Cardiac muscle cell (in vitro differentiated cells and primary cell): Measurements from ENCODE around the gene PTOV1. TPM values are rescaled to one million over a fixed set of nuclear protein-coding genes. Genes with fewer than 3 reads are reported as not detected.

Source experiments
- DNase-seq, 2 donors: peaks; one replicate each; pipeline versions ENCODE4 v3.0.0 to v3.0.0-alpha.2; 2010 to 2017; ENCODE audit warnings: low read depth in 1 of 2, low spot score in 1 of 2
- H3K27ac ChIP-seq: fragments of 200-600 bp; sonication (generic); 2 replicates; pipeline ENCODE4 v1.5.1; 2016
- H3K27me3 ChIP-seq: fragments of 200-600 bp; sonication (generic); 2 replicates; pipeline ENCODE4 v1.6.0; 2016; ENCODE audit warnings: control low read depth
- H3K36me3 ChIP-seq: fragments of 200-600 bp; sonication (generic); 2 replicates; pipeline ENCODE4 v1.5.1; 2016; ENCODE audit warnings: control low read depth
- H3K4me1 ChIP-seq: fragments of 200-600 bp; sonication (generic); 2 replicates; pipeline ENCODE4 v1.8.1; 2017; ENCODE audit warnings: low read depth, mild to moderate bottlenecking, mixed run types
- H3K4me3 ChIP-seq: fragments of 200-600 bp; sonication (generic); 2 replicates; pipeline ENCODE4 v1.5.1; 2016; ENCODE audit warnings: mild to moderate bottlenecking
- H3K9me3 ChIP-seq: fragments of 200-600 bp; sonication (generic); 2 replicates; pipeline ENCODE4 v1.5.1; 2017; ENCODE audit warnings: low read depth, mild to moderate bottlenecking, control low read depth
- polyA plus RNA-seq: library from polyadenylated mRNA; unstranded; fragments of >200 nt; fragmentation: Nextera tagmentation; extraction: Ambion mirVana; gene quantifications from 2 replicates; pipeline ENCODE4 v1.2.1, GENCODE V29; 2016
- total RNA-seq: library from RNA; depleted of rRNA; stranded (reverse); fragments of >200 nt; gene quantifications from 2 replicates; pipeline ENCODE4 v1.2.3, GENCODE V29; 2016
- TF ChIP-seq, protein P1 (sequence below): IDR thresholded peaks from 2 replicates; pipeline ENCODE4 v1.5.1; 2012; ENCODE audit warnings: low read depth, mild to moderate bottlenecking, low read length

Gene PTOV1
- total and polyA plus RNA-seq, 2 experiments from 2014 or later: 290 to 583 TPM

DNA sequence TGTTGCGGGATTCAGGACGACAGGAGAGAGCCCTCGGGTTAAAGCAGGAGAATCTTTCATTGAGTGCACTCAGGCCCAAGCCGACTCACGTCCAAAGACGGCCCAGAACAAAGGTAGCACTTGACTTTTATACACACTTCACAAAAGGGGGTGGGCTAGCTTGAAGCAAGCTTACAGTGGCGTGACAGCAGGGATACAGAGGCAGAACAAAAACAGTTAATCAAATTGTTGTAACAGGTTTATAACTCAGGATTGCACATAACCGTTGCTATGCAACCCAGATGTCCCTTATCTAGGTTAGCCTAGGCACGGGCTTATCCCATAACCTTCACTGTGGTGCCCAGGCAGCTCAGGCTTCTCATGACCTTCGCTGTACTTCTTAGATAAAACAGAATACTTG is 30.8 kb upstream of the PTOV1 start:
- H3K36me3 ChIP-seq: peaks cover 5% of the 10 kb centered on the region
- no peaks in the 10 kb centered on the region for H3K9me3 ChIP-seq
- H3K27ac ChIP-seq: peak overlapping the region; percentile 62
- peaks cover 12% of the 10 kb centered on the region for H3K4me1 ChIP-seq
- peak in 1 of 2 donors; percentile 70 for DNase-seq
- TF ChIP-seq, protein P1, sequence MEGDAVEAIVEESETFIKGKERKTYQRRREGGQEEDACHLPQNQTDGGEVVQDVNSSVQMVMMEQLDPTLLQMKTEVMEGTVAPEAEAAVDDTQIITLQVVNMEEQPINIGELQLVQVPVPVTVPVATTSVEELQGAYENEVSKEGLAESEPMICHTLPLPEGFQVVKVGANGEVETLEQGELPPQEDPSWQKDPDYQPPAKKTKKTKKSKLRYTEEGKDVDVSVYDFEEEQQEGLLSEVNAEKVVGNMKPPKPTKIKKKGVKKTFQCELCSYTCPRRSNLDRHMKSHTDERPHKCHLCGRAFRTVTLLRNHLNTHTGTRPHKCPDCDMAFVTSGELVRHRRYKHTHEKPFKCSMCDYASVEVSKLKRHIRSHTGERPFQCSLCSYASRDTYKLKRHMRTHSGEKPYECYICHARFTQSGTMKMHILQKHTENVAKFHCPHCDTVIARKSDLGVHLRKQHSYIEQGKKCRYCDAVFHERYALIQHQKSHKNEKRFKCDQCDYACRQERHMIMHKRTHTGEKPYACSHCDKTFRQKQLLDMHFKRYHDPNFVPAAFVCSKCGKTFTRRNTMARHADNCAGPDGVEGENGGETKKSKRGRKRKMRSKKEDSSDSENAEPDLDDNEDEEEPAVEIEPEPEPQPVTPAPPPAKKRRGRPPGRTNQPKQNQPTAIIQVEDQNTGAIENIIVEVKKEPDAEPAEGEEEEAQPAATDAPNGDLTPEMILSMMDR: no peak
- no peaks in the 10 kb centered on the region for H3K27me3 ChIP-seq
- H3K4me3 ChIP-seq: no peak overlapping the region

DNA sequence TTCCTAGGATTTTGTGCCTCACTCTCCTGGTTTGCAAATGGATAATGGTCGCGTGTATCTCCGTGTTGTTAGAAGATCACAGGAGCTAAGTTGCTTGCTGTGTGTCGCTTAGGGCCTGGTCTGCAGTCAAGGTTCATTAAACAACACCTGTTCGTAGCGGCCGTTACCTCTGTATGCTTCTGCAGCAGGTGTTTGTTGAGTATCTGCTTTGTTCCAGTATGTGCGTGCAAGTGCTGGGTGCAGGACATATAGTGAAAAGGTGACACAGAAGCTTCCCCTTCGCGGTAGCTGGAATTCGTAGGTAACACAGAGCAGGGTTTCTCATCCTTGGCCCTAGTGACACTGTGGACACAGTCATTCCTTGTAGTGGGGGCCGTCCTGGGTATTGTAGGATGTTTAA is 27.5 kb upstream of the PTOV1 start:
- Histone ChIP-seq H3K27me3 (no peaks in the 10 kb centered on the region), H3K9me3 (no peaks in the 10 kb centered on the region), H3K27ac (no peak overlapping the region), H3K4me1 (peaks cover 12% of the 10 kb centered on the region), H3K4me3 (no peak overlapping the region), H3K36me3 (peaks cover 5% of the 10 kb centered on the region)
- TF ChIP-seq, protein P1: no peak
- DNase-seq: no peak

DNA sequence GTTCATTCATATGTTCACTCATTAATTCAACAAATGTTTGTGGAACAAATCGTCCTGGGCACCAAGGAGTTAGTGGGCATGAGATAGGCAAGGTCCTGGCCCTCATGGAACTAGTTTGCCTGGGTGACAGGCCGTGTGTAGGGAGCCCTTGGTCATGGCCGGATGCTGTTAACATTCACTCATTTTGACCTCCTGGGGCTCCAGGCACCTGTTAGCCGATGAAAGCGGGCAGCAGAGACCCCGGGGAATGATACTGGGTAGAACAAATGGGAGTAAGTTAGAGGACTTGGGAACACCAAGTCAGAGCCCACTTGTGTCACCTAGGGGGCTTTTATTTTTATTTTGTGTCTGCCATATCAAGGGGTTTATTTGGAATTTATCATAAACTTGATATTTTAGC is 26.3 kb upstream of the PTOV1 start:
- no peaks in the 10 kb centered on the region for H3K27me3 ChIP-seq
- TF ChIP-seq, protein P1: no peak
- H3K27ac ChIP-seq: no peak overlapping the region
- H3K4me3 ChIP-seq: no peak overlapping the region
- no peak for DNase-seq
- H3K4me1 ChIP-seq: peaks cover 7% of the 10 kb centered on the region
- H3K9me3 ChIP-seq: no peaks in the 10 kb centered on the region
- peaks cover 5% of the 10 kb centered on the region for H3K36me3 ChIP-seq

DNA sequence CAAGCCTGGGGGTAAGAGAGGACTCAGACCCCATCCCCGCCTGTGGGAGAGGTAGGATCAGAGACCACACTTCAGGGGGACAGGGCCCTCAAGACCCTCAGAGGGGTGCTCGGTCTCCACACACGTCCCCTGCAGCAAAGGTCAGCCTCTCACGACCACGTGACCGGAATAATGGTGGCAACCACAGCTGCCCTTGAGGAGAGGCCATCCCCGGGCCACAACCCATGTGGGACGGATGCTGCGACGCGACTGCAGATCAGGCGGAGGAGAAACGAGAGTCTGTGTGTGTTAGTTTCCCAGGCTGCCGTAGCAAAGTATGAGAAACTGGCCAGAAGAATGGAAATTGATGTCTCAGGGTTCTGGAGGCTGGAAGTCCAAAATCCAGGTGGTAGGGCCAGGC is 23.9 kb upstream of the PTOV1 start:
- Histone ChIP-seq H3K36me3 (peaks cover 15% of the 10 kb centered on the region), H3K9me3 (no peaks in the 10 kb centered on the region), H3K27ac (no peak overlapping the region), H3K4me1 (no peaks in the 10 kb centered on the region), H3K4me3 (no peak overlapping the region), H3K27me3 (no peaks in the 10 kb centered on the region)
- no peak for DNase-seq
- TF ChIP-seq, protein P1: no peak

DNA sequence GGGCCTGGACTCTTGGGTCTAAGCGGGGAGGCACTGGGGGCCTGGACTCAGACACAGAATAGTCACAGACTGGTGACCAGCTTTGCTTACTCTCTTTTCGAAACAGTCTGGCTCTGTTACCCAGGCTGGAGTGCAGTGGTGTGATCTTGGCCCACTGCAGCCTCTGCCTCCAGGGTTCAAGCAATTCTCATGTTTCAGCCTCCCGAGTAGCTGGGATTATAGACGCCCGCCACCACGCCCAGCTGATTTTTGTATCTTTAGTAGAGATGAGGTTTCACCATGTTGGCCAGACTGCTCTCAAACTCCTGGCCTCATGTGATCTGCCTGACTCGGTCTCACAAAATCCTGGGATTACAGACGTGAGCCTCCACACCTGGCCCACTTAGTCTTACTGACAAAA is 21.8 kb upstream of the PTOV1 start:
- Histone ChIP-seq H3K27ac (no peak overlapping the region), H3K36me3 (peaks cover 23% of the 10 kb centered on the region), H3K9me3 (no peaks in the 10 kb centered on the region), H3K27me3 (no peaks in the 10 kb centered on the region), H3K4me1 (no peaks in the 10 kb centered on the region), H3K4me3 (no peak overlapping the region)
- TF ChIP-seq, protein P1: no peak
- DNase-seq: no peak

DNA sequence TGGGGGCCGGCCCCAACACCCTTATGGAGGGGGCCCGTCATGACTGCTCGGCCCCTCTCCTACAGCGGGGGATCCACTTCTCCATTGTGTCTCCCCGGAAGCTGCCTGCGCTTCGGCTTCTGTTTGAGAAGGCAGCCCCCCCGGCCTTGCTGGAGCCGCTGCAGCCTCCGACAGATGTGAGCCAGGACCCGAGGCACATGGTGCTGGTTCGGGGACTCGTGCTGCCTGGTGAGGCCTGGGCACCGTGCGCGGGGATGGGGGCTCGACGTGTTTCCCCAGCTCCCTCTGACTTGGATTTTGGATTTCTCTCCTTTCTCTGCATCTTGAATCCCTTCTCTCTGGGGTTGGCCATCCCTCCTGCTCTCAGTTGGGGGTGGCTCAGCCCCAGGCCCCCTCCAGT is 21.2 kb upstream of the PTOV1 start:
- Histone ChIP-seq H3K36me3 (peaks cover 25% of the 10 kb centered on the region), H3K27ac (no peak overlapping the region)
- TF ChIP-seq, protein P1: no peak

More for the DNA sequence above, 21.2 kb upstream of the PTOV1 start:
- H3K4me1 ChIP-seq: no peaks in the 10 kb centered on the region
- no peak overlapping the region for H3K4me3 ChIP-seq
- no peak for DNase-seq
- H3K27me3 ChIP-seq: no peaks in the 10 kb centered on the region
- H3K9me3 ChIP-seq: no peaks in the 10 kb centered on the region
